ENCODE data around the gene ISG20L2.

- TF ChIP-seq CTCF (IDR thresholded peaks at IDR 0.05) (no peak), POLR2A (IDR thresholded peaks at IDR 0.05) (no peak)
Observed at GRCh38 chr1:156691665-156692440, 36.7 kb downstream of the ISG20L2 start.
